ENCODE measurements around the gene RSU1.

- TF ChIP-seq CTCF (IDR thresholded peaks at IDR 0.05) = no peak
- TF ChIP-seq POLR2A (IDR thresholded peaks at IDR 0.05) = no peak
These were observed 217.6 kb downstream of the RSU1 start for GRCh38 chr10:16599662-16600061.

Data from tibial nerve (tissue), 3 donors.